ENCODE measurements around the gene SFTPB. TPM values are rescaled to one million over a fixed set of nuclear protein-coding genes. Genes with fewer than 3 reads are reported as not detected.

SFTPB gene
- total RNA-seq, 1 donor = not detected

DNA sequence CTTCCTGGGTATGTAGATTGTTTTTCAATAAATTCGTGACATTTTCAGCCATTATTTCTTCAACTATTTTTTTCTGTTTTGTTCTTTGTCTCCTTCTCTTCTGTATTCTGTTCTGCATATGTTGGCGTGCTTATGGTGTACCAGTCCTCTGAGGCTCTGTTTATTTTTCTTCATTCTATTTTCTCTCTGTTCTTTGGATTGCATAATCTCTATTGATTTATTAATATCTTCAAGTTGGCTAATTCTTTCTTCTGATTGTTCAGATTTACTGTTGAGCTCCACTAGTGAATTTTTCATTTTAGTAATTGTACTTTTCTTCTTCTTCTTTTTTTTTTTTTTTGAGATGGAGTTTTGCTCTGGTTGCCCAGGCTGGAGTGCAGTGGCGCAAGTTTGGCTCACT lies 36.0 kb upstream of the SFTPB start:
- Histone ChIP-seq H3K4me1 (ENCODE audit: insufficient read depth, low read length) (peaks cover 31% of the 10 kb centered on the region), H4K20me1 (ENCODE audit: insufficient read depth, low read length) (no peaks in the 10 kb centered on the region), H3K4me3 (ENCODE audit: insufficient read depth, low read length) (no peak overlapping the region), H3K79me2 (ENCODE audit: insufficient read depth, low read length) (no peaks in the 10 kb centered on the region), H2AFZ (ENCODE audit: low read length) (no peak overlapping the region), H3K27ac (ENCODE audit: low read depth, low read length) (no peak overlapping the region), H3K36me3 (ENCODE audit: insufficient read depth, low read length) (no peaks in the 10 kb centered on the region), H3K27me3 (ENCODE audit: insufficient read depth, low read length) (no peaks in the 10 kb centered on the region), H3K4me2 (ENCODE audit: insufficient read depth, low read length) (no peak overlapping the region), H3K9me3 (ENCODE audit: low read depth, low read length) (no peaks in the 10 kb centered on the region)
- DNase-seq (ENCODE audit: insufficient read length, low spot score, missing footprints) = no peak
- TF ChIP-seq, protein P1, sequence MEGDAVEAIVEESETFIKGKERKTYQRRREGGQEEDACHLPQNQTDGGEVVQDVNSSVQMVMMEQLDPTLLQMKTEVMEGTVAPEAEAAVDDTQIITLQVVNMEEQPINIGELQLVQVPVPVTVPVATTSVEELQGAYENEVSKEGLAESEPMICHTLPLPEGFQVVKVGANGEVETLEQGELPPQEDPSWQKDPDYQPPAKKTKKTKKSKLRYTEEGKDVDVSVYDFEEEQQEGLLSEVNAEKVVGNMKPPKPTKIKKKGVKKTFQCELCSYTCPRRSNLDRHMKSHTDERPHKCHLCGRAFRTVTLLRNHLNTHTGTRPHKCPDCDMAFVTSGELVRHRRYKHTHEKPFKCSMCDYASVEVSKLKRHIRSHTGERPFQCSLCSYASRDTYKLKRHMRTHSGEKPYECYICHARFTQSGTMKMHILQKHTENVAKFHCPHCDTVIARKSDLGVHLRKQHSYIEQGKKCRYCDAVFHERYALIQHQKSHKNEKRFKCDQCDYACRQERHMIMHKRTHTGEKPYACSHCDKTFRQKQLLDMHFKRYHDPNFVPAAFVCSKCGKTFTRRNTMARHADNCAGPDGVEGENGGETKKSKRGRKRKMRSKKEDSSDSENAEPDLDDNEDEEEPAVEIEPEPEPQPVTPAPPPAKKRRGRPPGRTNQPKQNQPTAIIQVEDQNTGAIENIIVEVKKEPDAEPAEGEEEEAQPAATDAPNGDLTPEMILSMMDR (IDR thresholded peaks at IDR 0.05; ENCODE audit: extremely low read depth, low read depth, low read length) = no peak

DNA sequence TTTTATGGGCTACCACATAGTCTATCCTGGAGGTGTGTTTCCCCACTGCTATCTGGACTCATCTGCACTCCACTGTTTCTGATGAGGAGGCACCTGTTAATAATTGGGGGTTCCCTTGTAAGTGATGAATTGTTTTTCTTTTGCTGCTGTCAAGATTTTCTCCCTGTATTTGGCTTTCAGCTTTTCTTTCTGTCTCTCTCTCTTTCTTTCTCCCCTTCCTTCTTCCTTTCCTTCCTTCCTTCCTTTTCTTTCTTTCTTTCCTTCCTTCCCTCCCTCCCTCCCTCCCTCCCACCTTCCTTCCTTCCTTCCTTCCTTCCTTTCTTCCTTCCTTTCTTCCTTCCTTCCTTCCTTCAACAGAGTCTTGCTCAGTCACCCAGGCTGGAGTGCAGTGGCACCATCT lies 35.3 kb upstream of the SFTPB start:
- Histone ChIP-seq H3K4me1 (ENCODE audit: insufficient read depth, low read length) (peaks cover 31% of the 10 kb centered on the region), H3K27me3 (ENCODE audit: insufficient read depth, low read length) (no peaks in the 10 kb centered on the region), H3K79me2 (ENCODE audit: insufficient read depth, low read length) (no peaks in the 10 kb centered on the region), H2AFZ (ENCODE audit: low read length) (no peak overlapping the region), H3K4me3 (ENCODE audit: insufficient read depth, low read length) (no peak overlapping the region), H3K27ac (ENCODE audit: low read depth, low read length) (no peak overlapping the region), H3K36me3 (ENCODE audit: insufficient read depth, low read length) (no peaks in the 10 kb centered on the region), H3K4me2 (ENCODE audit: insufficient read depth, low read length) (no peak overlapping the region), H4K20me1 (ENCODE audit: insufficient read depth, low read length) (no peaks in the 10 kb centered on the region), H3K9me3 (ENCODE audit: low read depth, low read length) (no peaks in the 10 kb centered on the region)
- DNase-seq (ENCODE audit: insufficient read length, low spot score, missing footprints) = no peak
- TF ChIP-seq, protein P1 (IDR thresholded peaks at IDR 0.05; ENCODE audit: extremely low read depth, low read depth, low read length) = no peak

DNA sequence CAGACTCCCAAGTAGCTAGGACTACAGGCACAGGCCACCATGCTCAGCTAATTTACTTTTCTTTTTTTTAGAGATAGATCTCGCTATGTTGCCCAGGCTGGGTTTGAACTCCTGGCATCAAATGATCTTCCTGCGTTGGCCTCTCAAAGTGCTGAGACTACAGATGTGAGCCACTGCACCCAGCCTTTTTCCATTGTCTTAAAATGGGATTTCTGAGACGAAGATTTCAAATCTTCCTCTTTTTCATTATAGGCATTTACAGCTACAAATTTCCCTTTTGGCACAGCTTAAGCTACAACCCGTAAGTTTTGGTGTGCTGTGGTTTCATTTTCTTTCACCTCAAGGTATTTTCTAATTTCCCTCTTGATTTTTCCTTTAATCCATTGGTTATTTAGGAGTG lies 34.8 kb upstream of the SFTPB start:
- H3K27ac ChIP-seq (ENCODE audit: low read depth, low read length) = no peak overlapping the region
- TF ChIP-seq, protein P1 (IDR thresholded peaks at IDR 0.05; ENCODE audit: extremely low read depth, low read depth, low read length) = no peak
- peaks cover 31% of the 10 kb centered on the region for H3K4me1 ChIP-seq (ENCODE audit: insufficient read depth, low read length)
- H3K79me2 ChIP-seq (ENCODE audit: insufficient read depth, low read length) = no peaks in the 10 kb centered on the region
- H3K4me2 ChIP-seq (ENCODE audit: insufficient read depth, low read length) = no peak overlapping the region
- no peaks in the 10 kb centered on the region for H3K9me3 ChIP-seq (ENCODE audit: low read depth, low read length)
- no peaks in the 10 kb centered on the region for H3K36me3 ChIP-seq (ENCODE audit: insufficient read depth, low read length)
- no peak overlapping the region for H2AFZ ChIP-seq (ENCODE audit: low read length)
- H3K4me3 ChIP-seq (ENCODE audit: insufficient read depth, low read length) = no peak overlapping the region
- no peaks in the 10 kb centered on the region for H3K27me3 ChIP-seq (ENCODE audit: insufficient read depth, low read length)
- no peaks in the 10 kb centered on the region for H4K20me1 ChIP-seq (ENCODE audit: insufficient read depth, low read length)
- DNase-seq (ENCODE audit: insufficient read length, low spot score, missing footprints) = no peak

DNA sequence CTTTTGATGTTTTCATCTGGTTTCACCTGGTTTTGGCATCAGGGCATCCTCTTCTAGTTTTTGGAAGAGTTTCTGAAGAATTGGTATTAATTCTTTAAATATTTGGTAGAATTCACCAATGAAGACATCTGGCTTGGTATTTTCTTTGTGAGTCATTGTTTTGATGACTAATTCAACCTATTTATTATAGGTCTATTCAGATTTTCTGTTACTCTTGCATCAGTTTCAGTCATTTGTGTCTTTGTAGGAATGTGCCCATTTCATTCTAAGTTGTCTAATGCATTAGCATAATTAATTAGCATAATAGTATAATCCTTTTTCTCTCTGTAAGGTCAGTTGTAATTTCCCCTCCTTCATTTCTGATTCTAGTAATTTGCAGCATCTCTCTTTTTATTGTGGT lies 34.2 kb upstream of the SFTPB start:
- DNase-seq (ENCODE audit: insufficient read length, low spot score, missing footprints) = peak; percentile 82
- Histone ChIP-seq H3K79me2 (ENCODE audit: insufficient read depth, low read length) (no peaks in the 10 kb centered on the region), H3K27ac (ENCODE audit: low read depth, low read length) (no peak overlapping the region), H3K9me3 (ENCODE audit: low read depth, low read length) (no peaks in the 10 kb centered on the region), H3K27me3 (ENCODE audit: insufficient read depth, low read length) (no peaks in the 10 kb centered on the region), H3K36me3 (ENCODE audit: insufficient read depth, low read length) (no peaks in the 10 kb centered on the region), H4K20me1 (ENCODE audit: insufficient read depth, low read length) (no peaks in the 10 kb centered on the region), H3K4me1 (ENCODE audit: insufficient read depth, low read length) (peaks cover 29% of the 10 kb centered on the region), H3K4me3 (ENCODE audit: insufficient read depth, low read length) (no peak overlapping the region), H3K4me2 (ENCODE audit: insufficient read depth, low read length) (peak overlapping the region; percentile 64), H2AFZ (ENCODE audit: low read length) (no peak overlapping the region)
- TF ChIP-seq, protein P1 (IDR thresholded peaks at IDR 0.05; ENCODE audit: extremely low read depth, low read depth, low read length) = no peak
